SK-N-SH (cell line): ENCODE data around the gene MT2A. TPM values are rescaled to one million over a fixed set of nuclear protein-coding genes. Genes with fewer than 3 reads are reported as not detected.

Experiments used
- CTCF ChIA-PET: fragments of 300-600, 350-600 bp; formaldehyde crosslinking; extraction: SDS; loops from one replicate; lab custom pipeline; 2021; lab: Yijun Ruan, JAX
- POLR2A ChIA-PET: fragments of 350-600 bp; sonication (Branson Sonifier 250); formaldehyde crosslinking; extraction: SDS; loops from one replicate; lab custom pipeline; 2020; ENCODE audit warnings: antibody characterized with exemption, inconsistent platforms; lab: Yijun Ruan, JAX
- DNase-seq: peaks from one replicate; pipeline ENCODE4 v3.0.0; 2012
- H2AFZ ChIP-seq: fragments of 200-600 bp; sonication (generic); 2 replicates; pipeline ENCODE4 v1.8.1; 2016; ENCODE audit warnings: antibody characterized with exemption, mild to moderate bottlenecking, low read depth
- H3F3A ChIP-seq: fragments of 200-600 bp; sonication (generic); replicated peaks from 2 replicates; pipeline ENCODE3; 2016; ENCODE audit warnings: antibody characterized with exemption, mild to moderate bottlenecking; ENCODE audit not compliant: insufficient read depth
- H3K27ac ChIP-seq, 2 experiments: fragments of 200-500 bp in 1 of 2; fragments of 200-600 bp in 1 of 2; sonication (Bioruptor generic) in 1 of 2; sonication (generic), shearing (Covaris generic) in 1 of 2; 2 replicates each; pipeline versions ENCODE4 v1.5.1 to v1.6.1; 2014 to 2016; ENCODE audit warnings: low read depth in 2 of 2, inconsistent platforms in 1 of 2, low read length in 1 of 2, mild to moderate bottlenecking in 1 of 2, mixed read lengths in 1 of 2
- H3K27me3 ChIP-seq: fragments of 200-600 bp; sonication (generic), shearing (Covaris generic); 2 replicates; pipeline ENCODE4 v1.6.1; 2016; ENCODE audit warnings: mixed run types; ENCODE audit not compliant: insufficient read depth
- H3K36me3 ChIP-seq, 2 experiments: fragments of 200-500 bp in 1 of 2; fragments of 200-600 bp in 1 of 2; sonication (Bioruptor generic) in 1 of 2; sonication (generic) in 1 of 2; replicated peaks in 1 of 2; 2 replicates each; pipeline versions ENCODE3 to v1.5.1; 2014 to 2016; ENCODE audit warnings: low read length in 1 of 2, mild to moderate bottlenecking in 1 of 2; ENCODE audit not compliant: insufficient read depth in 2 of 2, control insufficient read depth in 1 of 2
- H3K4me1 ChIP-seq, 2 experiments: fragments of 200-500 bp in 1 of 2; fragments of 200-600 bp in 1 of 2; sonication (Bioruptor generic) in 1 of 2; sonication (generic), shearing (Covaris generic) in 1 of 2; 2 replicates each; pipeline versions ENCODE4 v1.5.1 to v1.6.1; 2014 to 2016; ENCODE audit warnings: low read depth in 1 of 2, low read length in 1 of 2, mixed run types in 1 of 2; ENCODE audit not compliant: insufficient read depth in 2 of 2, control insufficient read depth in 1 of 2
- H3K4me2 ChIP-seq: fragments of 200-600 bp; sonication (generic), shearing (Covaris generic); 2 replicates; pipeline ENCODE4 v1.6.1; 2017; ENCODE audit warnings: mixed run types
- H3K4me3 ChIP-seq, 2 experiments: fragments of 200-500 bp in 1 of 2; fragments of 200-600 bp in 1 of 2; sonication (Bioruptor generic) in 1 of 2; sonication (generic), shearing (Covaris generic) in 1 of 2; 2 replicates each; pipeline versions ENCODE4 v1.5.1 to v1.8.1; 2014 to 2016; ENCODE audit warnings: low read depth in 2 of 2, inconsistent platforms in 1 of 2, low read length in 1 of 2, mild to moderate bottlenecking in 1 of 2, mixed read lengths in 1 of 2, moderate library complexity in 1 of 2
- H3K79me2 ChIP-seq: fragments of 200-600 bp; sonication (generic); 2 replicates; pipeline ENCODE4 v1.8.1; 2017; ENCODE audit warnings: mild to moderate bottlenecking; ENCODE audit not compliant: insufficient read depth
- H3K9ac ChIP-seq: fragments of 200-600 bp; sonication (generic); 2 replicates; pipeline ENCODE4 v1.6.1; 2017; ENCODE audit warnings: mixed run types
- H3K9me2 ChIP-seq: fragments of 200-600 bp; sonication (generic); 2 replicates; pipeline ENCODE4 v1.6.1; 2017; ENCODE audit warnings: mixed run types
- H3K9me3 ChIP-seq: fragments of 200-600 bp; sonication (generic); 2 replicates; pipeline ENCODE4 v1.6.1; 2017; ENCODE audit warnings: mixed run types, mild to moderate bottlenecking, moderate library complexity
- H4K20me1 ChIP-seq: fragments of 200-600 bp; sonication (generic); 2 replicates; pipeline ENCODE4 v1.6.1; 2017; ENCODE audit warnings: mild to moderate bottlenecking, mixed run types; ENCODE audit not compliant: insufficient read depth
- CHD2 ChIP-seq: fragments of 150-350 bp; IDR thresholded peaks from 2 replicates; pipeline ENCODE4 v1.6.1; 2018; ENCODE audit warnings: low read length; ENCODE audit not compliant: partially characterized antibody
- CTCF ChIP-seq: fragments of 200-600 bp; sonication (generic); IDR thresholded peaks from 2 replicates; pipeline ENCODE4 v1.6.1; 2017; ENCODE audit warnings: antibody characterized with exemption, mild to moderate bottlenecking, moderate library complexity
- EP300 ChIP-seq, 2 experiments: IDR thresholded peaks; 2 replicates each; pipeline versions ENCODE4 v1.4.0 to v1.6.1; 2012; ENCODE audit warnings: borderline replicate concordance in 1 of 2, low read depth in 1 of 2, low read length in 1 of 2
- EZH2phosphoT487 ChIP-seq: fragments of 200-600 bp; sonication (generic); IDR thresholded peaks from 2 replicates; pipeline ENCODE4 v1.6.1; 2017; ENCODE audit warnings: low read depth, mixed run types, mild to moderate bottlenecking, antibody characterized with exemption, moderate library complexity, borderline replicate concordance
- FOSL2 ChIP-seq: IDR thresholded peaks from 2 replicates; pipeline ENCODE4 v1.4.0; 2012; ENCODE audit warnings: low read depth, mild to moderate bottlenecking, moderate library complexity, borderline replicate concordance
- FOXM1 ChIP-seq: IDR thresholded peaks from 2 replicates; pipeline ENCODE4 v1.4.0; 2012; ENCODE audit warnings: low read depth, mild to moderate bottlenecking
- GABPA ChIP-seq: IDR thresholded peaks from 2 replicates; pipeline ENCODE4 v1.4.0; 2012; ENCODE audit warnings: low read depth, mild to moderate bottlenecking
- GATA2 ChIP-seq: sonication (generic); formaldehyde crosslinking; IDR thresholded peaks from 2 replicates; pipeline ENCODE4 v1.5.0; 2020; ENCODE audit warnings: mild to moderate bottlenecking, missing genetic modification reagents
- IRF3 ChIP-seq: fragments of 150-350 bp; IDR thresholded peaks from 2 replicates; pipeline ENCODE4 v1.6.1; 2016; ENCODE audit warnings: mild to moderate bottlenecking, low read depth, low read length
- JUND ChIP-seq: IDR thresholded peaks from 2 replicates; pipeline ENCODE4 v1.4.0; 2012
- MEF2A ChIP-seq: IDR thresholded peaks from 2 replicates; pipeline ENCODE4 v1.4.0; 2012; ENCODE audit warnings: low read depth, borderline replicate concordance
- NRF1 ChIP-seq: IDR thresholded peaks from 2 replicates; pipeline ENCODE4 v1.6.1; 2012; ENCODE audit warnings: low read depth, mild to moderate bottlenecking, low read length
- POLR2AphosphoS5 ChIP-seq: IDR thresholded peaks from 2 replicates; pipeline ENCODE4 v1.6.1; 2012; ENCODE audit warnings: low read depth, low read length
- RAD21 ChIP-seq: IDR thresholded peaks from 2 replicates; pipeline ENCODE4 v1.6.1; 2012; ENCODE audit warnings: mild to moderate bottlenecking, low read length
- RFX5 ChIP-seq: IDR thresholded peaks from 2 replicates; pipeline ENCODE4 v1.6.1; 2012; ENCODE audit warnings: mild to moderate bottlenecking, improper control_type of control experiment, low read length
- RXRA ChIP-seq: IDR thresholded peaks from 2 replicates; pipeline ENCODE4 v1.4.0; 2012; ENCODE audit warnings: low read depth, mild to moderate bottlenecking, borderline replicate concordance
- SIN3A ChIP-seq: IDR thresholded peaks from 2 replicates; pipeline ENCODE4 v1.6.1; 2012; ENCODE audit warnings: low read depth, mild to moderate bottlenecking, low read length, moderate library complexity, borderline replicate concordance
- TAF1 ChIP-seq: IDR thresholded peaks from 2 replicates; pipeline ENCODE4 v1.6.1; 2012; ENCODE audit warnings: low read depth, mild to moderate bottlenecking, low read length, moderate library complexity, borderline replicate concordance
- TEAD4 ChIP-seq: IDR thresholded peaks from 2 replicates; pipeline ENCODE4 v1.4.0; 2012; ENCODE audit warnings: mild to moderate bottlenecking, borderline replicate concordance; ENCODE audit not compliant: insufficient read depth
- USF2 ChIP-seq: fragments of 150-350 bp; IDR thresholded peaks from 2 replicates; pipeline ENCODE4 v1.6.1; 2017; ENCODE audit warnings: antibody characterized with exemption, low read length, low read depth, borderline replicate concordance
- WGBS: methylation state at CpG from one replicate; pipeline ENCODE4 v1.1.6; 2017; ENCODE audit warnings: low lambda C conversion rate; 5-methylcytosine and 5-hydroxymethylcytosine counted together
- polyA plus RNA-seq, 3 experiments: library from polyadenylated mRNA; depleted of rRNA; stranded (reverse); fragments of >200 nt; gene quantifications; 2 replicates each; pipeline ENCODE4 v1.2.3, GENCODE V29; 2012

The MT2A gene
- polyA plus RNA-seq, 1 of the 3 experiments (the other 2 are of a cell fraction): 133 TPM

- Histone ChIP-seq H3K27me3 (peaks cover 31% of the 10 kb centered on the region; the same call in 1 of the 2 replicates), H3K36me3 (no peaks in the 10 kb centered on the region), H3K4me1 (peaks cover 0 to 28% of the 10 kb centered on the region in 2 experiments; a peak in 1 of 4 replicates), H3K79me2 (no peaks in the 10 kb centered on the region), H3K4me3 (no peak overlapping the region), H2AFZ (no peak overlapping the region), H3K4me2 (no peak overlapping the region), H3K27ac (no peak overlapping the region), H3K9me2 (no peaks in the 10 kb centered on the region), H3K9ac (no peak overlapping the region), H4K20me1 (no peaks in the 10 kb centered on the region), H3F3A (no peaks in the 10 kb centered on the region), H3K9me3 (no peaks in the 10 kb centered on the region)
- 75% methylated on average over 7 of the region's 7 CpGs for WGBS
- no peak for DNase-seq
- ChIA-PET POLR2A (no interaction called here), CTCF (interaction anchor here (0.9 to 1.2 kb wide), 2 partner anchors 10 to 11 kb away, joined by 3 read pairs; no protein-coding TSS in a partner anchor)
- TF ChIP-seq RXRA: no peak
- TF ChIP-seq CHD2: no peak
- no peak for TF ChIP-seq JUND
- TF ChIP-seq SIN3A: no peak
- no peak for TF ChIP-seq USF2
- TF ChIP-seq EZH2phosphoT487: no peak
- TF ChIP-seq MEF2A: no peak
- TF ChIP-seq RAD21: no peak
- TF ChIP-seq EP300 (IDR thresholded peaks at IDR 0.05; ENCODE audit: borderline replicate concordance in 1 of 2, low read depth in 1 of 2, low read length in 1 of 2): no peak
- no peak for TF ChIP-seq GABPA
- TF ChIP-seq POLR2AphosphoS5: no peak
- TF ChIP-seq RFX5: no peak
Measured at GRCh38 chr16:56633535-56633934, 25.2 kb downstream of the MT2A start.

- WGBS: 30% methylated on average over 36 of the region's 47 CpGs
- CTCF ChIA-PET: interaction anchor here (0.7 to 1.1 kb wide), 2 partner anchors 48 to 68 kb away, joined by 3 read pairs; no protein-coding TSS in a partner anchor
- TF ChIP-seq POLR2AphosphoS5: no peak
- TF ChIP-seq GATA2 (CRISPR knock-in tag): no peak
- TF ChIP-seq TAF1: no peak
- no peak for TF ChIP-seq FOXM1
- no peak for TF ChIP-seq CTCF
- no peak for TF ChIP-seq RXRA
- no peak for TF ChIP-seq TEAD4
- TF ChIP-seq NRF1: no peak
- no peak for TF ChIP-seq MEF2A
- TF ChIP-seq CHD2: no peak
- no peak for TF ChIP-seq FOSL2
- TF ChIP-seq IRF3: no peak
Measured at GRCh38 chr16:56634715-56635440, 26.5 kb downstream of the MT2A start.

More at GRCh38 chr16:56634715-56635440, 26.5 kb downstream of the MT2A start:
- Histone ChIP-seq H3F3A (no peaks in the 10 kb centered on the region), H3K36me3 (no peaks in the 10 kb centered on the region), H3K9me2 (no peaks in the 10 kb centered on the region), H3K79me2 (no peaks in the 10 kb centered on the region), H3K27ac (no peak overlapping the region), H4K20me1 (no peaks in the 10 kb centered on the region), H3K4me2 (peak overlapping the region; percentile 50), H3K27me3 (peaks cover 31% of the 10 kb centered on the region; the same call in 1 of the 2 replicates), H3K9ac (no peak overlapping the region), H2AFZ (no peak overlapping the region), H3K9me3 (no peaks in the 10 kb centered on the region), H3K4me3 (peak overlapping the region; percentile 35 to 37; a peak in 3 of 4 replicates), H3K4me1 (peaks cover 0 to 15% of the 10 kb centered on the region in 2 experiments; a peak in 1 of 4 replicates)
- peak; percentile 53 for DNase-seq
- POLR2A ChIA-PET: no interaction called here
